GM21717 (cell line): ENCODE measurements around the gene VIPR1.

Experiments used
- ATAC-seq: cut with Tn5 transposase; IDR thresholded peaks from one replicate; pipeline ENCODE4 v1.9.1; 2021; ENCODE audit warnings: mild to moderate bottlenecking, moderate library complexity; ENCODE audit not compliant: unreplicated experiment

Gene VIPR1

GRCh38 chr3:42493126-42493797 lies 9.2 kb upstream of the VIPR1 start:
- ATAC-seq, result no peak

- ATAC-seq, result no peak
Measured at GRCh38 chr3:42493798-42494151, 8.7 kb upstream of the VIPR1 start.

- no peak for ATAC-seq
Measured at GRCh38 chr3:42495393-42495792, 7.0 kb upstream of the VIPR1 start.

GRCh38 chr3:42497009-42497731 lies 5.3 kb upstream of the VIPR1 start:
- ATAC-seq, result no peak

GRCh38 chr3:42498034-42498433 lies 4.4 kb upstream of the VIPR1 start:
- no peak for ATAC-seq

GRCh38 chr3:42498791-42499477 lies 3.5 kb upstream of the VIPR1 start:
- ATAC-seq, result no peak

- ATAC-seq, result no peak
Measured at GRCh38 chr3:42499478-42499871, 3.0 kb upstream of the VIPR1 start.

GRCh38 chr3:42500091-42500490 lies 2.4 kb upstream of the VIPR1 start:
- ATAC-seq, result no peak

GRCh38 chr3:42500909-42501308 lies 1.5 kb upstream of the VIPR1 start:
- no peak for ATAC-seq

- ATAC-seq, result no peak
Measured at GRCh38 chr3:42501321-42501680, 1.1 kb upstream of the VIPR1 start.

GRCh38 chr3:42501681-42502428 lies 588 bp upstream of the VIPR1 start:
- ATAC-seq, result peak; percentile 29

GRCh38 chr3:42503251-42503924 lies 945 bp downstream of the VIPR1 start:
- no peak for ATAC-seq

GRCh38 chr3:42503957-42504333 lies 1.5 kb downstream of the VIPR1 start:
- ATAC-seq, result no peak

- ATAC-seq, result no peak
Measured at GRCh38 chr3:42504334-42505127, 2.1 kb downstream of the VIPR1 start.

- ATAC-seq, result no peak
Measured at GRCh38 chr3:42505128-42505848, 2.8 kb downstream of the VIPR1 start.

GRCh38 chr3:42505849-42506410 lies 3.5 kb downstream of the VIPR1 start:
- no peak for ATAC-seq

GRCh38 chr3:42507252-42507651 lies 4.8 kb downstream of the VIPR1 start:
- ATAC-seq, result no peak

- no peak for ATAC-seq
Measured at GRCh38 chr3:42507761-42508335, 5.4 kb downstream of the VIPR1 start.

GRCh38 chr3:42508562-42508961 lies 6.1 kb downstream of the VIPR1 start:
- ATAC-seq, result no peak
